Stomach (tissue), 4 donors: ENCODE results near the gene C1orf167.

Experiments used
- CTCF ChIP-seq, 7 experiments: fragments of 450-650 bp in 4 of 7; fragments of 200-600 bp in 3 of 7; sonication (generic) in 3 of 7; IDR thresholded peaks; one replicate each; pipeline ENCODE4 v1.5.1; 2016 to 2019; ENCODE audit warnings: antibody characterized with exemption in 7 of 7, control low read depth in 2 of 7, mild to moderate bottlenecking in 1 of 7
- EP300 ChIP-seq: sonication (generic); formaldehyde crosslinking; IDR thresholded peaks from one replicate; pipeline ENCODE4 v1.6.1; 2017; ENCODE audit warnings: antibody characterized with exemption
- POLR2A ChIP-seq, 4 donors: fragments of 450-650 bp; IDR thresholded peaks; one replicate each; pipeline ENCODE4 v1.6.1; 2016; ENCODE audit warnings: antibody characterized with exemption in 4 of 4, control low read depth in 2 of 4, mild to moderate bottlenecking in 1 of 4, moderate library complexity in 1 of 4

- TF ChIP-seq CTCF (IDR thresholded peaks at IDR 0.05) (no peak), EP300 (no peak), POLR2A (IDR thresholded peaks at IDR 0.05) (no peak)
Measured at GRCh38 chr1:11746092-11746491, 15.9 kb upstream of the C1orf167 start.
